ENCODE measurements around the gene P3R3URF.
"Not testable (repeated sequence)": the region's sequence is repeated elsewhere in the genome, so short reads cannot be mapped to it uniquely, and the experiment has no call there.

P3R3URF gene

DNA sequence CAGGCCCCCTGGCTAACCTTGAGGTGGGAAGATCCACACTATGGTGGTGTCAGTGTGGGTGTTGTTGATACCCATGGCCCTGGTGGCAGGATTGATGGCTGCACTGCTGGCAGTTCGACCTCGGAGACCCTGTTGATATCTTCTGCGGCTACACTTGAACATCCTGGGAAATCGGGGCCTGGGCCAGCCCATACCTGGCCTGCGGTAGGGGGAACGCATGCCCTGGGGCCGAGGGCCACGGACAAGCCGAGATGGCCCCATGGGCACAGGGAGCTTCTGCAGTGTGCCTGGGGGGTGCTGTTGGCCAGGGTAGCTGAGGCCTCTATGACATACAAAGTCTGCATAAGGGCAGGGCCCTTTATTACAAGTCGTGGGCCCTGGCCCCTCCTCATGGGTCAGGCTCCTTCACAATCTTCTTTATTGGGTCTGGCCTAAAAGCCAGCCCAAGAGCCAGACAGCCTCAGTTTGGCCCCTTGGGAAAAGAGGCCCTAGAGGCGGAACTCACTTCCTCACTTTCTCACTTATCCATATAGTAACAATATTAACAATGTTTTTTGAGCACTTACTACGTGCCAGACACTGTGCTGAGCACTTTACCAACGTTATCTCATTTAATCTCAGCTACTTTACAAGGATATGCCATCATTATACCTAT is at the start of gene P3R3URF:
Gene P3R3URF, minus strand, starts transcription at position 278 of the 655 bp plus-strand sequence. Its CDS starts 17 bp downstream, at position 261.
- DNase-seq: no peak

DNA sequence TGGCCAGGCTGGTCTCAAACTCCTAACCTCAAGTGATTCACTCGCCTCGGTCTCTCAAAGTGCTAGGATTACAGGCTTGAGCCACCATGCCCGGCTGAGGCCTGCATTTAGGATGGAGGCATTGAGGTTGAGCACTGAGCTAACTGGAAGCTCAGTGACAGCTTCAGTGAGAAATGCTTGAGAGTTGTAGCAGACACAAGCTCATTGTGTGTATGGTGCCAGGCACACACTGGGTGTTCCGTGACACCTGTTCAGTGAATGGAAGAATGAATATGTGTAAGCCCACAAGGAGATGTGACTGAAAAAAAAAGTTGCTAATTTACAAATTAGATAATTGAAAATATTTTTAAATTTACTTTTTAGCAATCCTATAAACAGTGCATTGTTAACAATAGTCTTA is 48.7 kb upstream of the P3R3URF start:
- DNase-seq: no peak

DNA sequence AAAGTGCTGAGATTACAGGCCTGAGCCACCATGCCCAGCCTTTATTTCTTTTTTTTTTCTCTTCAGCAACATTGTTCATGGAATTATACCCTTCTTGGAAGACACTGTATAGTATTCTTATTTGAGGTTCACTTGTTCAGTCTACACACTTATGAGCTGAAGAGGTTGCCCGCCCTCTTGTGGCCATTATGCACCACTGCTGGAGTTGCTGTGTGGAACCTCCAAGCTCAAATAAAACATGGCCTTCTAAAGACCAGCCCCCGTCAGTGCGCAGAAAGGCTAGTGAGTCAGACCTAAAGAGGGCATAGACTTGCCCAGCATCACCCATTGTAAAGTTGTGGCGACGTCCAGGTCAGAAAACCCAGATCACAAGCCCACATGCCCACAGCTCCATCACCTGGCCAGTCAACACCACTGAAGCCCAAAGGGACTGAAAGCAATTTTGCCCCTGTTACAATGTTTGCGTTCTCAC is 47.2 kb upstream of the P3R3URF start:
- peak; percentile 80 for DNase-seq

DNA sequence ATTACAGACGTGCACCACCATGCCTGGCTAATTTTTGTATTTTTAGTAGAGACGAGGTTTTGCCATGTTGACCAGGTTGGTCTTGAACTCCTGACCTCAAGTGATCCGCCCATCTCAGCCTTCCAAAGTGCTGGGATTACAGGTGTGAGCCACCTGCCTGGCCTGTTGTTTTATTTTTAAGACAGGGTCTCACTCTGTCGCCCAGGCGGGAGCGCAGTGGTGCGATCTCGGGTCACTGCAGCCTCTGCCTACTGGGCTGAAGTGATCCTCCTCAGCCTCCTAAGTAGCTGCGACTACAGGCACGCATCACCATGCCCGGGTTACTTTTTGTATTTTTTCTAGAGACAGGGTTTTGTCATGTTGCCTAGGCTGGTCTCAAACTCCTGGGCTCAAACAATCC is 46.8 kb upstream of the P3R3URF start:
- DNase-seq: not testable (repeated sequence)

DNA sequence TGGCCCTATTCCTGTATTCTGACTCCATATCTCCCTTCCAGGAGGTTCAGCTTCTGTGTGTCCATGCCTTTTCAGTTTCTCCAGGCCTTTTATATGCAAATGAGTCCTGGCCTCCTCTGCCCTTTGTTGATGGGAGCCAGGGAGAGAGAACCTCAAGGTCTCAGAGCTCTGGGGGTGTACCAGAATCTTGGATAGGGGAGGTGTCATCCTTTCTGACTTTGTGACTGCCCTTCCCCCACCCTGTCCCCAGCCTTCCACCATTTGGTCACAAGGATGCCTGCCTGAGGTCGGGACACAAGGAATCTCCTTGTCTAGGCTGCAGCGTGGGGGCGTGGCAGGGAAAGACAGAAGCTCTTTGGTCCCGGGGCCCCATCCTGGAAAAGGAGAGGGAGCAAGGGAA is 45.5 kb upstream of the P3R3URF start:
- no peak for DNase-seq

DNA sequence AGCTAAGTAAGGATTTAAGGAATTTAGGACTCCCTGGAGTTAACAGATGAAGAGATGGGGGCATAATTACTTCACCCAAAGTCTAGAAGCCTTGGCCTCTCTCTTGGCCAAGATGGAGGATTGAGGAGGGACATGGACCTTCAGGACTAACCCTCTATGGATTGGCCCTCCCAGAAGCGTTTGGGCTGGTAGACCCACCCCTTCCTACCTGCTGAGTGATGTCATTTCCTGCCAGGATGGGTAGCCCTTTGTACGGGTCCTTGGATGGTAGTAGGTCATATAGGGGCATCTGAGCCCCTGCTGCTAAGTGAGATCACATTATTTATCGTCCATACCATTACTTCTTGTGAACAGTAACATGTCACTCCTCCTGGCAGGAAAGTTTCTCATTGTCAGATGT is 44.5 kb upstream of the P3R3URF start:
- DNase-seq: no peak

DNA sequence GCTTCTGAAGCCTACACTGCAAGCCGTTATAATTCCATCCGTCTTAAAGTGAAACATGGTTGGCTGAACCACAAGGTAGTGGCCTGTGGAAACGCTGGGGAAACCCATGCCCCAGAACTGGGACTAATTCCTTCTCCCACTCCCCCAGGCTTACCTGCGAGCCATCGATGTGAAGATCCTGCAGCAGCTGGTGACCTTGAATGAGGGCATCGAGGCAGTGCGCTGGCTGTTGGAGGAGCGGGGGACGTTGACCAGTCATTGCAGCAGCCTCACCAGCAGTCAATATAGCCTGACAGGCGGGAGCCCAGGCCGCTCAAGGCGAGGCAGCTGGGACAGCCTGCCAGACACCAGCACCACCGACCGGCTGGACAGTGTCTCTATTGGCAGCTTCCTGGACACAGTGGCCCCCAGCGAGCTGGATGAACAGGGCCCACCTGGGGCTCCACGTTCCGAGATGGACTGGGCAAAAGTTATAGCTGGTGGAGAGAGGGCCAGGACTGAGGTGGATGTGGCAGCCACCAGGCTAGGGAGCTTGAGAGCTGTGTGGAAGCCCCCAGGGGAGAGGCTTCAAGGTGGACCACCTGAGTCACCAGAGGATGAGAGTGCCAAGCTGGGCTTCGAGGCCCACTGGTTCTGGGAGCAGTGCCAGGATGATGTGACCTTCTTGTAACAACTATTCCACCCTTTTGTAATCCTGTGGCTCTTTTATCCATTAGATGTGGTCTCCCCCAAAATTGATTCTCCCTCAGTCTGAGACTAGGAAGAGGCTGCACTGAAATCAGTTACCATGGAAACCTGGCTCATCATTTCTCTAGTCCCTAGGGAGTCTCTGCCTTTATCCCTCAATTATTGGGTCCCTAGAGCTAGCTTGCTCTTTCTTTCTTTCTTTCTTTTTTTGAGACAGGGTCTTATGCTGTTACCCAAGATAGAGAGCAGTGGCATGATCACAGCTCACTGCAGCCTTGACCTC is 43.5 kb upstream of the P3R3URF start:
- DNase-seq: peak; percentile 27

DNA sequence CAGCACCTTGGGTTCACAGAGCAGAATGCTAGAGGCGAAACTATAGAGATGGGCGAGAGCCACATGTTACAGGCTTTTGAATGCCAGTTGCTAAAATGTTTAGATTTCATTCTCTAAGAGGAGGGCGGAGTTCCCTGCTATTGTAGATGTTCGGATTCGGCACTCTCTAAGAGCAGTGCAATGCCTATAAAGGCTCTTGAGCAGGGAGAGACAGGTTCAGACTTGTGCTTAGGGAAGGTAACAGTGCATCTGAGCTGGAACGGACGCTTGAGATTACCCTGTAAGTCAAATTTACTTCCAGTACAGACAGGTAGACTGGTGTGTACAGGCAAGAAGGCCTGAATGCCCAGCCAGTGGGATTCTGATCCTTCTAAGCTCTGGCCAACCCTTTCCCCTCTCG is 42.2 kb upstream of the P3R3URF start:
- peak; percentile 67 for DNase-seq

DNA sequence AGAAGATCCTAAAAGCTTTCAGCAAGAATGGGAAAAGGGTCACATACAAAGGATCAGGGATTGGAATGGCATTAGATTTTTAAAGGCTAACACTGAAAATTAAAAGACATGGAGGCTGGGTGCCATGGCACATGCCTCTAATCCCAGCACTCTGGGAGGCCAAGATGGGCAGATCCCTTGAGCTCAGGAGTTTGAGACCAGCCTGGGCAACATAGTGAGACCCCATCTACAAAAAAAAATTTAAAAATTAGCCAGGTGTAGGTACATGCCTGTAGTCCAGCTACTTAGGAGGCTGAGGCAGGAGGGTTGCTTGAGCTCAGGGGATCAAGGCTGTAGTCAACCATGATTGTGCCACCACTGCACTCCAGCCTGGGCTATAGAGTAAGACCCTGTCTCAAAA is 39.2 kb upstream of the P3R3URF start:
- DNase-seq: no peak

DNA sequence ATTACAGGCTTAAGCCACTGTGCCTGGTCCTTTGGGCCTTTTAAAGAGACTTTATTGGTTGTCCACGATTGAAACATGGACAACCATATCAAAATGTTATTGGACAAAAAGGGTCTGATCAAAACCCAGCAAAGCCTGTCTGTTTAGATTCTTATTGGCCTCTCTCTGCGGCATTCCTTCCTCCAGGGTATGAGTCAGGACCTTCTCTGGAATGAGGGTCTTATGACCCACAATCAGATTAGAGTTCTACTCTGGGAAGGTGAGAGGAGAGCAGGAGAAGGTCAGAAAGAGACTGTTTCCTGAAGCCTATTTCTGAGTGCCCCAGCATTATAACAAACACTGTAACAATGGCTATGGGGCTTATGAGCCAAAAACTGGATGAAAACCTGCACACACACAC is 34.8 kb upstream of the P3R3URF start:
- DNase-seq: no peak

DNA sequence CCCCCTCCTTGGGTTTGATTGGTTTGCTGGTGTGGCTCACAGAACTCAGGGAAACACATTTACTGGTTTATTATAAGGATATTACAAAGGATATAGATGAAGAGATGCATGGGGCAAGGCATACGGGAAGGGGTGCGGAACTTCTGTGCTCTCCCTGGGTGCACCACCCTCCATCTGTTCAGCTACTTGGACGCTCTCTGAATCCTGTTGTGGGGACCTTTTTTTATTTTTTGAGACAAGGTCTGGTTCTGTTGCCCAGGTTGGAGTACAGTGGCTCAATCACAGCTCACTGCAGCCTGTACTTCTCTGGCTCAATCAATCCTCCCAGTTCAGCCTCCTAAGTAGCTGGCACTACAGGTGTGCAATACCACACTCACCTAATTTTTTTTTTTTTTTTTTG is 34.3 kb upstream of the P3R3URF start:
- no peak for DNase-seq

DNA sequence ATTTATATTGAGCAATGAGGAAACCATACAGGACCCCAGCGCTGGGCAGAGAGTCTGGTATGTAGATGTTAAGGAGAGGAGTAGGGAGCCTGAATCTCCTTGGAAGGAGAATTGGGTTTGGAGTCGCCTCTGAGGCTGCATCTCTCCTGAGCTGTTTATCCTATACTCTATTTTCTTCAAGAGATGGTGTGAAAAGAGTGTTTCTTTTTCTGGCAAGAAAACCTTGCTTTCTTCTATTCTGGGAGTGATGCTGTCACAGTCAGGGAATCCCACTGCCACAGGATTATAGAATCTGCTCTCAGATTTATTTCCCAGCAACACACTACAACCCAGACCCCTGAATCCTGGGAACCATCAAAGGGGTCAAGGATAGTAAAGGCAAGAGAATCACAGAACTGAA is 30.1 kb upstream of the P3R3URF start:
- DNase-seq: no peak

DNA sequence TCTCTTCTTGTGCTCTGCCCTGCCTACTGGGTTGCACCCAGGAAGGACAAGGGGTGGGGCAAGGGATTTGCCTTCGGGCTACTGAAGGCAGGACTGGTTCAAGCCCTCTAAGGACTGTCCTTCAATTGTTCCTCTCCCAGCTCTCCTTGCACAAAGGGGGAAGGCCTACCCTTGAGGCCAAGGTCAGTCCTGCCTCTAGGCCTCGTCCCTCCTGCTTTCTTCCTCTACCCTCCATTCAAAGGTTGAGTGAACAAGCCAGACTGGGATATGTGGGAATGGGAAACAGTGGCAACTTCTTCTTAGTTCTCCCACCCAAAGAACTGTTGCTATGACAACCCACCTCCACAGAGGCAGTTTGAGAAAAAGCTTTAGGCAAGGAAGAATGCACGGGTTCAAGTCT is 29.5 kb upstream of the P3R3URF start:
- no peak for DNase-seq

DNA sequence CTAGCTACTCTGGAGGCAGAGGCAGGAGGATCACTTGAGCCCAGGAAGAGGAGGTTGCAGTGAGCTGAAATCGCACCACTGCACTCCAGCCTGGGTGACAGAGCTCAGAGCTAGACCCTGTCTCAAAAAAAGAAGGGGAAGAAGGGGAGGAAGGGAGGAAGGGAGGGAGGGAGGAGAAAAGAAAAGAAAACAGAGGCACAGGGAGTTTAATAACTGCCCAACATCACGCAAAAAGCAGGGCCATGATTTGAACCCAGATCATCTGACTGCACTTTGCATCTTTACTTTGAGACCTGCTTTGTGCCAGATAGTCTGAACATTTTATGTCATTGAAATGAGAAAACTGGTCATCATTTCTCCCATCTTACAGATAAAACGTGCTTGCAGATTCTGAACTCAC is 28.9 kb upstream of the P3R3URF start:
- no peak for DNase-seq

DNA sequence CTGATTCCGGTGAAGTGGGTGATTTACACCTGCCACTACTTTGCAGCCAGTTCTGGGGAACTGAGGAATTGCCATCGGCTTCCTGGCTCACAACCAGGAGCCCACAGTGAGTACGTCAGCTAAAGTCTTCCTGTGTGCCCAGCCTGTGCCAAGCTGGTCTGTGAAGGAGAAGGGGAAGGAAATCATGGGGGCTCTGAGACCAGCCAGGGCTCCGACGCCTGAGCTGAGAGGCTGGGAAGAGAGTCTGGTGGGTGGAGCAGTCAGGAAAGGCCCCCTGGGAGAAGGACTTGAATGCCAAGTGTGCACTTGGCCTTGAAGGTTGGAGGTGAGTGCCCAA is 28.1 kb upstream of the P3R3URF start:
- no peak for DNase-seq

DNA sequence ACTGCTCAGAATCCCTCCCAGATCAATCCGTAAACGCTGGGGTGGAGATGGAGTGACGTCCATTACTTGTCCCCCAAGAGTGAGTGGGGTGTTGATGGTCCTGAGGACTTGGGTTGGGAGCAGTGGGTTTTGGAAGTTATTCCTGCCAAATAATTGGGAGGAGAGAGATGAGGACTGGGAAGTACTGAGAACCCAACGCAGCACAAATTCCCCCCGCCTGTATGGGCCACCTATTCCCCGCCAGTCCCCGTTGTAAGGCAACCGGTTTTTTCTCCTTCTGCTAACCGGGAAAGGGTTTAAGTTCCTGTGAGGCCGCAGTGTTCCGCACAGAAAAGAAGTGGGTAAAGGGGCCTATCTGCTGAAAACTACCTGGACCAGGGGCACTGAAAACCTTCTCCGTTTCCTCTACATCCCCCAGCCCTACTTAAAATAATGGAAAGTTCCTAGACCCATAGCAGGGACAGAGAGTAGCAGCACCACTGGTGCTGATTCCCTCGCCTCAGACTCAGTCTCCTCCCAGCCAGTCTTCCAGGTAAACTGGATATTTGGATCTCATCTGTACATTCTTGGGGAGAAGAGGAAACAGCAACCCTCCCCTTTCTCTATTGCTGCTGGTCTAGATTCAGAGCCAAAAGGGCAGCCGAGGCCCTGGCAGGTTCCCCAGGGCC is 27.6 kb upstream of the P3R3URF start:
- no peak for DNase-seq

DNA sequence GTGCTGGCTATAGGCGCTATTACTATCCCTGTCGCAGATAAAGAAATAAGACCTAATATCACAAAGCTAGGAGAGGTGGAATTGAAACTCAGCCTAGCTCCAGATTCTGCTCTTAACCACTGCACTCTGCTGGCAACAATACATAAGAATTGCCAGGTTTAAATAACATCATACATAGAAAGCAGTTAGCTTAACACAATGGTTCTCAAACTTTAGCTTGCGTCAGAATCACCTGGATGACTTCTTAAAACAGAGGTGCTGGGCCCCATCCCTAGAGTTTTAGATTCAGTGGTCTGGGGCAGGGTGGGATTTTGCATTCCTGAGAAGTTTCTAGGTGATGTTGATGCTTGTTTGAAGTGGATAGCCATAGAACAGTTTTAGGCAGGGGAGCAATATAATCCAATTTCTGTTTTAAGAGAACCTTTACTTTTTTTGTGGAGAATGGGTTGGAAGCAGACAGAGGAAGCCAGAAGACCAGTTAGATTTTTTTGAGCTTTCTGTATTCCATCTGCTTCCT is 23.0 kb upstream of the P3R3URF start:
- DNase-seq: no peak

DNA sequence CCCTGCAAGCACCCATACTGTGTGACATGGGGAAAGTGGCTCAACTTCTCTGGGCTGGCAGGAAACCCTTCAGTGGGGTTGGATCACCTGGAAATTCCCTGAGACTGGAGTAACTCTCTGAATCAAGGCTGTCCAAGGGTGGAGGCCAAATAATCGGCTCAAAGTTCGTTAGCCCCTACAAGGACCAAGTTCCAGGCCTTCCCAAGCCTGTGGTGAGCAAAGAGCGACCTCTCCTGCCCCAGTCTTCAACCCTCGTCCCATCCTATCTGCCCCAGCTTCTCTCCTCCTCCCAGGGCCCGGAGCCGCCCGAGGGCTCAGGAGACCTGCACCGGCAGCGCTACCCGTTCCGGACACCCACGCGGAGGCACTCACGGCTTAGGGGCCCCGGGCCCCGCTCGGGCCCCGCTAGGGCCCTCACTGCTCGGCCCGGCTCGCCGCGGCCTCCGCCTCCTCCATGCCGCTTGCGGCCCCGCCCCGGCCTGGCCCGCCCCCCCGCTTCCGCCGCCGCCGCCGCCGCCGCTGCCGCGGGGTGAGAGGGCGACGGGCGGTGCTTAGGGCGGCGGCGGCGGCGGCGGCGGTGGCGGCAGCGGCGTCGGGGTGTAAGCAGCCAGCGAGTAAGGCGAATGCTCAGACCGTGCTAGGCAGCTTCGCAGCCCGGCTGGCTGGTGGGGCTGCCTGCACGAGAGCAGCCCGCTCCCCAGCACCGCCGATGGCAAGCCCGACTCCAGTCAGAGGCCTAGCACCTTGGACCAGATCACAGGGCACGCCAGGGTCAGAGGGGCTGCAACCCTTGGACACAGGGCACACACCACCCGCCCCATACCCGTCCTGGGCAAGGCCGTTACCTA is 21.9 kb upstream of the P3R3URF start, which contains the start of gene POMGNT1:
Gene POMGNT1, minus strand, starts transcription at position 471 of the 848 bp plus-strand sequence. CDS start 613 bp downstream, outside the sequence.
- DNase-seq: peak; percentile 76

DNA sequence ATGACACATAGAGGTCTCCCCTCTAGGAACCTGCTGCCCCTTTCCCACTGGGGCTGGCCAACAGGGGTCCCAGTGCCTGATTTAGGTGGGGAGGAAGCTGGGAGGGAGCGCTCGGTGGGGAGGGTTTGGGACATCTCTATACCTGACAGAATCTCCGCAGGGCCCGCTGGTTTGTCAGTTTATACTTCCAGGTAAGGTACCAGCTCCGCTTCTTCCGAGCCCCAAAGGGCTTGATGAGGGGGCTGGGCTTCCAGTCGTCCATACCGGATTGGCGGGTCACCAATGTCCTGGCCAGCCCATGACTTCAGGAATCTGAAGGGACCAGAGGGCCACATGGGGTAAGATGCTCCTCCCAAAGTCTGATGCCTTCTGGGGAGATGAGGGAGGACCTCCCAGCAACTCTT is 21.3 kb upstream of the P3R3URF start:
- DNase-seq: no peak

DNA sequence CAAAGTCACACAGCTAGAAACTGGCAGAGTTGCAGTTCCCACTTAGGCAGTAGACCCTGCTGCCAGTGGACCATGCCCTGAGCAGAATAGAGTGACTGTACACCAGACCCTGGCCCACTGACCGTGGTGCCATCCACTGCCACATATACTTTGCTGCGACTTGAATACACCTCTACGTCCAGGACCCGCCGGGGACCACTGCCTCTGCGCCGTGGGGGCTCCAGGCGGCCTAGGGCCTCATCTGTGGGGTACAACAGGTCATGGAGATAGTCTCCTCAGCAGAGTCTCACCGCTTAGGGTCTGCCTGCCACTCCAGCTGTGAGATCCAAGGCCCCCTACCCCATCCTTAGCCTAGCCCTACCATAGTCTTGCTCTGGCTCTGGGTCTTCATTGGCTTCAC is 20.3 kb upstream of the P3R3URF start:
- no peak for DNase-seq

DNA sequence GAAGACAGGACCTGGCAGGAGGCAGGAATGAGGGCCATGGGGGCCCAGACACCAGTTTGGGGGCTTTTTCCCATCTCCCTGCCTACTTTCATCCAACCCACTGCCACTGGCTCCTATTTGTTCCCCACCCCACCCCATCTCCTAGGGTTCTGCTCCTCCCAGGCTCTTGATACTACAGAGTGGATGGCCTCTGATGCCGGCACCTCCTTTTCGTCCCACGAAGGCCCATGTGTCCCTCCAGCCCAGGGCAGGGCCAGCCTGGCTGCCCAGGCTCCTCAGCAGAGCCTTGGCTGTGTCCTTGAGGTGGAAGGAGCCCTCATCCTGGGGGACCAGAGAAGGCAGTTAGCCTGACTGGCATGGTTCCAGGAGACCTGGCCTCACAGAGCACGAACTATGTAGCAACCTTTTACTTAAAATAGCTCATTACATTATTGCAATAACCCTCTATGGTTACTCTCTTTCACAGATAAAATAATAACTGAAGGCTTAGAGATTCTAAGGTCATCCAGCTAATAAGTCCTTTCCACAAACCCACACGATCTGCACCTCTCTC is 18.4 kb upstream of the P3R3URF start:
- no peak for DNase-seq

DNA sequence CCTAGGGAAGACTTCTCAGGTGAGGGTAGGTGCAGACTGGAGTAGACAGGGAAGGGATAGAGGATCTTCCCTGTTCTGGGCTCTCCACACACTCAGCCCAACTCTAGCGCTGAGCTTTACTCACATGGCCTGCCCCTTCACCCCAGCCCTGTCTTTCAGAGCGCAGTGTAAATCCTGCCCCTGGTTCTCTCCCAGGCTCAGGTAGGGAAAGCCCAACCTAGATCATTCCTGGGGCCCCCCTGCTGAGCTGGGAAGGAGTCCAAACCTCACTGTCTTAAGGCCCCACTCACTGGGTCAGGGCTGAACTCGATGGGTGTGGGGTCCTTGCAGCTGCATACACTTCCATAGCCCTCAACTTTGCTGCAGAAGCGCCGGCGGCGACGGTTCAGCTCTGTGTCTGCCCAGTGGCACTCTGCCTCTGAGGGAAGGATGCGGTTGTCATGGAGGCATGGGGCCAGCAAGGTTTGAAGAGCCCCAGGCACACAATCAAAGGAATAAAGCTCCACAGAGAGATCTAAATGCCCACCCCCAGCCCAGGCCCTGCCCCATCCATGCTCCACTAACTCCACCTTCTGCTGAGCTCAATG is 17.8 kb upstream of the P3R3URF start:
- DNase-seq: peak; percentile 35

All from NCI-H69 (cell line).